ENCODE measurements around the gene TTLL8. TPM values are rescaled to one million over a fixed set of nuclear protein-coding genes. Genes with fewer than 3 reads are reported as not detected.

TTLL8 gene
- total RNA-seq, 1 donor from 2014 or later: not detected

- H3K27ac Mint-ChIP-seq: no peak overlapping the region
These were observed 57.3 kb downstream of the TTLL8 start for GRCh38 chr22:50000587-50001387.

GRCh38 chr22:49999946-50000586 lies 58.0 kb downstream of the TTLL8 start:
- DNase-seq (ENCODE audit: low spot score): no peak
- no peak overlapping the region for H3K4me3 Mint-ChIP-seq (ENCODE audit: low read depth)
- H3K9me3 Mint-ChIP-seq: no peaks in the 10 kb centered on the region
- H3K4me1 Mint-ChIP-seq (ENCODE audit: low read depth): peaks cover 3% of the 10 kb centered on the region
- no peaks in the 10 kb centered on the region for H3K36me3 Mint-ChIP-seq (ENCODE audit: low read depth)
- intact Hi-C loops (cut with micrococcal nuclease): no loop called here
- no peak overlapping the region for H3K27ac Mint-ChIP-seq
- peaks cover 2% of the 10 kb centered on the region for H3K27me3 Mint-ChIP-seq (ENCODE audit: low read depth)

More at GRCh38 chr22:50000587-50001387, 57.3 kb downstream of the TTLL8 start:
- Mint-ChIP-seq H3K27me3 (ENCODE audit: low read depth) (peaks cover 2% of the 10 kb centered on the region), H3K4me3 (ENCODE audit: low read depth) (no peak overlapping the region), H3K36me3 (ENCODE audit: low read depth) (no peaks in the 10 kb centered on the region), H3K4me1 (ENCODE audit: low read depth) (peaks cover 3% of the 10 kb centered on the region), H3K9me3 (no peaks in the 10 kb centered on the region)
- no peak for DNase-seq (ENCODE audit: low spot score)
- intact Hi-C loops (cut with micrococcal nuclease): no loop called here

DNA sequence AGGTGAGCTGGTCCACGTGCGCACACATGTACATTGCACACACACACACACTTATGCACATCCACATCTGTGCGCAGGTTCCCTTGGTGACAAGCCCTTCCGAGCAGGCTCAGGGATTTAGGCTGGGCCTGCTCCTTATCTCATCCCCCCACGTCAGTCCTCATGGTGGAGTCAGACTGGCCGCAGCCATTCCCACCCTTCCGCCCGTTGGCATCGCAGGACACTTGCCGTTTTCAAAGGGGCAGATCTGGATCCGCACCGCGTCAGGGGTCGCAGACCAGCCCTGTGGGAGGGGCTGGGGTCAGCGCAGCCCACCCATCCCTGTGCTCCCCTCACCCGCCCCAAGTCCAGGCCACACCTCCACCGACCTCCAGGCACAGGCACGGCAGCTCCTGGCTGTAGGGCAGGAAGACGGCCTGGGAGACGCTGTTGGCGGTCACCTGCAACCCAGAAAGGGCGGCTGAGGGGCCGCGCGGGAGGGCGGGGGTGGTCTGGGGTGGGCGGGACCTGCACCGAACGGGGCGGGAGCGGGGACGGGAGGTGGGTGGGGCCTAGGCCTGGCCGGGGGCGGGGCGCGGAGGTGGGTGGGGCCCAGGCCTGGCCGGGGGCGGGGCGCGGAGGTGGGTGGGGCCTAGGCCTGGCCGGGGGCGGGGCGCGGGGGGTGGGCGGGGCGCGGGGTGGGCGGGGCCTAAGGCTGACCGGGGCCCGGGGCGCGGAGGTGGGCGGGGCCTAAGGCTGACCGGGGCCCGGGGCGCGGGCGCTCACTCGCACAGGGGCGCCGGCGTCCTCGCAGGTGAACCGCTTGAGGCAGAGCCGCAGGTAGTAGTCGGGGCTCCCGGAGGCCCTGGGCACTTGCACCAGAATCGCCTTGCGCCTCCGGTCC lies 58.8 kb downstream of the TTLL8 start:
- DNase-seq (ENCODE audit: low spot score): no peak
- H3K4me1 Mint-ChIP-seq (ENCODE audit: low read depth): no peaks in the 10 kb centered on the region
- no peaks in the 10 kb centered on the region for H3K36me3 Mint-ChIP-seq (ENCODE audit: low read depth)
- H3K9me3 Mint-ChIP-seq: no peaks in the 10 kb centered on the region
- H3K27ac Mint-ChIP-seq: no peak overlapping the region
- intact Hi-C loops (cut with micrococcal nuclease): no loop called here
- H3K4me3 Mint-ChIP-seq (ENCODE audit: low read depth): no peak overlapping the region
- peaks cover 2% of the 10 kb centered on the region for H3K27me3 Mint-ChIP-seq (ENCODE audit: low read depth)

DNA sequence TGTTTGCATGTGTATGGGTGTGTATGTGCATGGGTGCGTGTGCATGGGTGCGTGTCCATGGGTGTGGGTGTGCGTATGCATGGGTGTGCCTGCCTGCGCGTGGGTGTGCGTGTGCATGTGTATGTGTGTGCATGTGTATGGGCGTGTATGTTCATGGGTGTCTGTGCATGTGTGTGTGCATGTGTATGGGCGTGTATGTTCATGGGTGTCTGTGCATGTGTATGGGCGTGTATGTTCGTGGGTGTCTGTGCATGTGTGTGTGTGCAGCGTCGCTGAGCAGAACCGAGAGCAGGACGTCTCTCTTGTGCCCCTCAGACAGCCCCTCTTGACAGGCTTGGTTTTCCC lies 59.4 kb downstream of the TTLL8 start:
- intact Hi-C loops (cut with micrococcal nuclease): no loop called here
- no peaks in the 10 kb centered on the region for H3K36me3 Mint-ChIP-seq (ENCODE audit: low read depth)
- no peaks in the 10 kb centered on the region for H3K9me3 Mint-ChIP-seq
- no peaks in the 10 kb centered on the region for H3K4me1 Mint-ChIP-seq (ENCODE audit: low read depth)
- DNase-seq (ENCODE audit: low spot score): no peak
- no peak overlapping the region for H3K27ac Mint-ChIP-seq
- no peak overlapping the region for H3K4me3 Mint-ChIP-seq (ENCODE audit: low read depth)
- H3K27me3 Mint-ChIP-seq (ENCODE audit: low read depth): peaks cover under 1% of the 10 kb centered on the region

DNA sequence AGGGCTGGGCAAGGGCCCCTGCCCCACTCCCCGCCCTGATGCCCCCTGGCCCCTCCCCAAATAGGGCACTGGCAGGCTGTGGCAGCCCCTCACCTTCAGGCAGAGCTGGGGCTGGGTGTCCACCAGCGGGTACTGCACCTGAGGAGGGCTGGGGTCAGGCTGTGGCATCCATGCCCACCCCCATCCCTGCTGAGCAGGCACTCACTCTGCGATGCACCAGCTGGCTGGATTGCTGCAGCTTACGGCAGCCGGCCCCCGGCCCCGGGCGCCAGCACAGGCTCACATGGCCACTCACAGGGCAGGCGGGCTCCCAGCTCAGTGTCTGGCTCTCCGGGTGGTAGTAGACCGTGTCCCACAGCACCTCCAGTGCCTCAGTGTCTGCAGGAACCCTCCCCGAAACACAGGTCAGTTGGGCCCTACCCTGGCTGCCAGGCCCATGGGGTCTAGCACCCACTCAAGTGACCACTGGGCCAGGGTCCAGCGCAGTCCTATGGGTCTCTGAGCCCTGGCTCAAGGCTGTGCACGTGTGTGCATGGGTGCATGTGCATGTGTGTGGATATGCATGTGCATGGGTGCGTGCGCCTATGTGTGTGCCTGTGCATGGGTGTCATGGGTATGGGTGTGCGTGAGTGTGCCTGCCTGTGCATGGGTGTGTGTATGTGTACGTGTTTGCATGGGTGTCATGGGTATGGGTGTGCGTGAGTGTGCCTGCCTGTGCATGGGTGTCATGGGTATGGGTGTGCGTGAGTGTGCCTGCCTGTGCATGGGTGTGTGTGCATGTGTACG lies 60.0 kb downstream of the TTLL8 start:
- H3K27me3 Mint-ChIP-seq (ENCODE audit: low read depth): no peaks in the 10 kb centered on the region
- intact Hi-C loops (cut with micrococcal nuclease): no loop called here
- peaks cover 3% of the 10 kb centered on the region for H3K4me1 Mint-ChIP-seq (ENCODE audit: low read depth)
- no peaks in the 10 kb centered on the region for H3K36me3 Mint-ChIP-seq (ENCODE audit: low read depth)
- no peak overlapping the region for H3K4me3 Mint-ChIP-seq (ENCODE audit: low read depth)
- no peaks in the 10 kb centered on the region for H3K9me3 Mint-ChIP-seq
- DNase-seq (ENCODE audit: low spot score): no peak
- no peak overlapping the region for H3K27ac Mint-ChIP-seq

GRCh38 chr22:49997251-49997599 lies 60.9 kb downstream of the TTLL8 start:
- H3K9me3 Mint-ChIP-seq: no peaks in the 10 kb centered on the region
- H3K4me3 Mint-ChIP-seq (ENCODE audit: low read depth): no peak overlapping the region
- H3K27ac Mint-ChIP-seq: no peak overlapping the region
- no peaks in the 10 kb centered on the region for H3K27me3 Mint-ChIP-seq (ENCODE audit: low read depth)
- DNase-seq (ENCODE audit: low spot score): no peak
- no peaks in the 10 kb centered on the region for H3K36me3 Mint-ChIP-seq (ENCODE audit: low read depth)
- peaks cover 3% of the 10 kb centered on the region for H3K4me1 Mint-ChIP-seq (ENCODE audit: low read depth)
- intact Hi-C loops (cut with micrococcal nuclease): no loop called here

DNA sequence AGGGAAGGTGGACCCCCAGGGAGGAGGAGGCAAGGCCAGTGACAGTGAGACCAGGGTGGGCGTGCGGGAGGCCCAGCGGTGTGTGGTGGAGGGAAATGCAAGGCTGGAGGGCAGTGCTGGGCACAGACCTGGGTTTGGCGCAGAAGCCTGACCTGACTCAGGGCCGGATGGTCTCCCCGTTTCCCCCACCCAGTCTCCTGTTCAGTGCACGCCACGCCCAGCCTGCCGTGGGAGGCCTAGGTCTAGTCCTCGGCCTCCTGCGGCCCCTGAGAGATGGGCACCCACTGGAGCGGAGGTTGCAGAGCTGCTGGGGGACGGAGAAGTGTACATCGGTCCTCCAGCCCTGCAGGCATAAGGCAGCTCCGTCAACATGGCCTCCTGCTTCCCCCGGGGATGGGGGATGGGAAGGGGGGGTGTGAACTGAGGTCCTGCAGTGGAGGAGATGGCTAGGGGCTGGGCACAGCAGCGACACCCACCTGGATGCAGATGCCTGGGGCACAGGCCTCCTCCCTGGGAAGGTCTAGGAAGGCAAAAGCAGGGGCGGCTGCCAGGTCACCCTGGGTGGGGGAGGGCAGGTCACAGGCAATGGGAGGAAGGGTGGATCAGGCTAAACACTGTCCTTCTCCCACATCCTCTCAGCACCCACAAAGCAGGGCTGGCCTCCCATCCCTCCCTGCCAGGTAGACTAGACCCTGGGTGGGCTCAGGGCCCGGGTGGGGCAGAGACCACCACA lies 61.4 kb downstream of the TTLL8 start:
- Mint-ChIP-seq H3K27ac (no peak overlapping the region), H3K4me1 (ENCODE audit: low read depth) (peaks cover 3% of the 10 kb centered on the region), H3K27me3 (ENCODE audit: low read depth) (peaks cover 2% of the 10 kb centered on the region), H3K4me3 (ENCODE audit: low read depth) (no peak overlapping the region), H3K36me3 (ENCODE audit: low read depth) (no peaks in the 10 kb centered on the region), H3K9me3 (peaks cover 5% of the 10 kb centered on the region)
- intact Hi-C loops (cut with micrococcal nuclease): no loop called here
- no peak for DNase-seq (ENCODE audit: low spot score)

DNA sequence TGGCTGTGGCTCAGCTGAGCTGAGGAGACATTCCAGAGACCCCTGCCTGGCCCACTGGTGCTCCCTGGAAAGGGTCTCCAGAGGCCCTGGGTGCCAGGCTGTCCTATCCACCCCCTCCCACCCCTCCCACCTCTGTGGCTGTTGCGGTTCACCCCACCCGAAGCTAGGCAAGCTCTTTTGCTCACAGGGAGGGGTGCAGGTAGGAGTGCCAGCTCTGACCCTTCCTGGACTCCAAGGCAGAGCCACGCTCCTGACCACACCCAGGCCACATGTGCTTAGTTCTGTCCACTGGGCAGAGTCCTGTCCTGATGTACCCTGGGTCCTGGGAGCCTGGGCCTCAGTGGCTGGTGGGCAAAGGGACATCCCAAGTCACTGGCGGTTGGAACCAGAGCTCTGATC lies 62.0 kb downstream of the TTLL8 start:
- H3K4me1 Mint-ChIP-seq (ENCODE audit: low read depth): peaks cover 3% of the 10 kb centered on the region
- H3K4me3 Mint-ChIP-seq (ENCODE audit: low read depth): no peak overlapping the region
- DNase-seq (ENCODE audit: low spot score): no peak
- H3K27me3 Mint-ChIP-seq (ENCODE audit: low read depth): peaks cover 3% of the 10 kb centered on the region
- peaks cover 9% of the 10 kb centered on the region for H3K9me3 Mint-ChIP-seq
- no peaks in the 10 kb centered on the region for H3K36me3 Mint-ChIP-seq (ENCODE audit: low read depth)
- intact Hi-C loops (cut with micrococcal nuclease): no loop called here
- H3K27ac Mint-ChIP-seq: no peak overlapping the region

GRCh38 chr22:49995361-49996118 lies 62.6 kb downstream of the TTLL8 start:
- Mint-ChIP-seq H3K4me3 (ENCODE audit: low read depth) (no peak overlapping the region), H3K27me3 (ENCODE audit: low read depth) (peaks cover 3% of the 10 kb centered on the region), H3K27ac (no peak overlapping the region), H3K9me3 (peaks cover 15% of the 10 kb centered on the region), H3K36me3 (ENCODE audit: low read depth) (no peaks in the 10 kb centered on the region), H3K4me1 (ENCODE audit: low read depth) (peaks cover 3% of the 10 kb centered on the region)
- intact Hi-C loops (cut with micrococcal nuclease): no loop called here
- DNase-seq (ENCODE audit: low spot score): no peak

- Mint-ChIP-seq H3K4me1 (ENCODE audit: low read depth) (peaks cover 3% of the 10 kb centered on the region), H3K27ac (no peak overlapping the region), H3K36me3 (ENCODE audit: low read depth) (no peaks in the 10 kb centered on the region), H3K9me3 (peaks cover 19% of the 10 kb centered on the region), H3K27me3 (ENCODE audit: low read depth) (peaks cover 3% of the 10 kb centered on the region), H3K4me3 (ENCODE audit: low read depth) (no peak overlapping the region)
- intact Hi-C loops (cut with micrococcal nuclease): no loop called here
- no peak for DNase-seq (ENCODE audit: low spot score)
These were observed 63.1 kb downstream of the TTLL8 start for GRCh38 chr22:49995041-49995360.

- H3K9me3 Mint-ChIP-seq: peaks cover 19% of the 10 kb centered on the region
- H3K27me3 Mint-ChIP-seq (ENCODE audit: low read depth): peaks cover 3% of the 10 kb centered on the region
- no peak for DNase-seq (ENCODE audit: low spot score)
- H3K27ac Mint-ChIP-seq: no peak overlapping the region
- intact Hi-C loops (cut with micrococcal nuclease): no loop called here
- H3K36me3 Mint-ChIP-seq (ENCODE audit: low read depth): no peaks in the 10 kb centered on the region
- H3K4me1 Mint-ChIP-seq (ENCODE audit: low read depth): peaks cover 3% of the 10 kb centered on the region
- H3K4me3 Mint-ChIP-seq (ENCODE audit: low read depth): no peak overlapping the region
These were observed 63.6 kb downstream of the TTLL8 start for GRCh38 chr22:49994361-49995040.
